Skeletal muscle tissue (tissue), 4 donors: ENCODE results near the gene ATP1A1. TPM values are rescaled to one million over a fixed set of nuclear protein-coding genes. Genes with fewer than 3 reads are reported as not detected.

Experiments used
- H3K27ac ChIP-seq: one replicate; pipeline ENCODE4 v1.7.0; 2013; ENCODE audit warnings: mild to moderate bottlenecking, low read depth, low read length, inconsistent platforms
- H3K27me3 ChIP-seq, 3 donors: one replicate each; pipeline ENCODE4 v1.7.0; 2013; ENCODE audit warnings: low read length in 3 of 3; ENCODE audit not compliant: control insufficient read depth in 3 of 3, insufficient read depth in 3 of 3
- H3K36me3 ChIP-seq, 3 donors: one replicate each; pipeline ENCODE4 v1.7.0; 2013; ENCODE audit warnings: low read length in 3 of 3; ENCODE audit not compliant: control insufficient read depth in 3 of 3, insufficient read depth in 3 of 3
- H3K4me1 ChIP-seq, 3 donors: one replicate each; pipeline ENCODE4 v1.7.0; 2013; ENCODE audit warnings: low read length in 3 of 3, mild to moderate bottlenecking in 3 of 3; ENCODE audit not compliant: control insufficient read depth in 3 of 3, insufficient read depth in 3 of 3
- H3K4me3 ChIP-seq, 3 donors: one replicate each; pipeline ENCODE4 v1.7.0; 2013; ENCODE audit warnings: low read length in 3 of 3
- H3K9ac ChIP-seq, 3 donors: one replicate each; pipeline ENCODE4 v1.7.0; 2013; ENCODE audit warnings: low read length in 3 of 3, mild to moderate bottlenecking in 3 of 3, moderate library complexity in 2 of 3, low read depth in 1 of 3
- H3K9me3 ChIP-seq, 3 donors: one replicate each; pipeline ENCODE4 v1.7.0; 2013; ENCODE audit warnings: low read length in 3 of 3; ENCODE audit not compliant: control insufficient read depth in 3 of 3
- total RNA-seq: library from RNA; depleted of rRNA; stranded (reverse); fragments of >200 nt; gene quantifications from one replicate; pipeline ENCODE4 v1.2.3, GENCODE V29; 2014
- donor health status: Osteomylitis.

ATP1A1 gene
- total RNA-seq: 74.1 TPM

- H3K9me3 ChIP-seq: no peaks in the 10 kb centered on the region
- peaks cover 43 to 48% (median 46%) of the 10 kb centered on the region in 3 donors for H3K4me1 ChIP-seq
- peak within 1 kb of the TSS; percentile 90 for H3K27ac ChIP-seq
- H3K4me3 ChIP-seq: peak within 1 kb of the TSS; percentile 79 to 88 (median 82)
- no peaks in the 10 kb centered on the region for H3K36me3 ChIP-seq
- H3K27me3 ChIP-seq: no peaks in the 10 kb centered on the region
- peak within 1 kb of the TSS; percentile 81 to 87 (median 85) for H3K9ac ChIP-seq
These were observed at the start of gene ATP1A1 for GRCh38 chr1:116372651-116373430. ATP1A1 (plus strand) TSS chr1:116373244; CDS start chr1:116373512, 268 bp downstream.

DNA sequence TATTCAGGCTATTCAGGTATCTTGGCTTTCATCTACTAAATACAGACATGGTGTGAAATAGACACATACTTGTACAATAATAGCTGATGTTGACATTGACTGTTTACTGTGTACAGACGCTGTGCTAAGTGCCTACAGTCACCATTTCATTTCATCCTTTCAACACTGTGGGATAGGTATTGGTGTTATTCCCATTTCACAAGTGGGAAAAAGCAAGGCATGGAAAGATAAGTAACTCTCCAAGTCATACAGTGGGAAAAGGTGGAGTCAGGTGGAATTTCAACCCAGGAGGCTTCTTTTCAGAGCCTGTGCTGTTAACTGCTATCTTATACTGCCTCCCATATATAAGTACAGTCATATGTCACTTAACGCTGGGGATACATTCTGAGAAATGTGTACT lies 49.6 kb upstream of the ATP1A1 start:
- H3K27ac ChIP-seq: no peak overlapping the region
- H3K27me3 ChIP-seq: no peaks in the 10 kb centered on the region
- no peak overlapping the region for H3K4me3 ChIP-seq
- peaks cover 0 to 8% (median 0%) of the 10 kb centered on the region in 3 donors for H3K4me1 ChIP-seq
- H3K9ac ChIP-seq: no peak overlapping the region
- no peaks in the 10 kb centered on the region for H3K9me3 ChIP-seq
- no peaks in the 10 kb centered on the region for H3K36me3 ChIP-seq

DNA sequence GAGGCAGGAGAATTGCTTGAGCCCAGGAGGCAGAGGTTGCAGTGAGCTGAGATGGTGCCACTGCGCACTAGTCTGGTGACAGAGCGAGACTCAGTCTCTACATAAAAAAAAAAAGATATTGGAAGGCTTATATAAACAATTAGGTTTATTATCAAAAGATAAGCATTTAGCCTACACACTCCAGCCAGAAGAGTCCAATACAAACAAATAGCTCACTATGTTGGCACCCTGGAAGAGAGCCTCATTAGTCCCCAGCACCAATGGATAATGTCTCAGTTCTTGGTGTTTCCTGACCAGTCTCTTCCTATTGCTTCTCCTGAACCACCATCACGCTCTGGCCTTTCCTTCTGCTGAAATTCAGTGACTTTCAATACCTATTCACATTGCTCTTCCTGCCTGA lies 48.6 kb upstream of the ATP1A1 start:
- no peaks in the 10 kb centered on the region for H3K36me3 ChIP-seq
- no peak overlapping the region for H3K4me3 ChIP-seq
- H3K27ac ChIP-seq: no peak overlapping the region
- no peak overlapping the region for H3K9ac ChIP-seq
- peaks cover 0 to 8% (median 0%) of the 10 kb centered on the region in 3 donors for H3K4me1 ChIP-seq
- H3K9me3 ChIP-seq: no peaks in the 10 kb centered on the region
- no peaks in the 10 kb centered on the region for H3K27me3 ChIP-seq

GRCh38 chr1:116325104-116325503 lies 47.9 kb upstream of the ATP1A1 start:
- H3K4me1 ChIP-seq: peaks cover under 1 to 8% (median 2%) of the 10 kb centered on the region in 3 donors
- no peaks in the 10 kb centered on the region for H3K36me3 ChIP-seq
- H3K9me3 ChIP-seq: no peaks in the 10 kb centered on the region
- no peak overlapping the region for H3K4me3 ChIP-seq
- H3K27me3 ChIP-seq: no peaks in the 10 kb centered on the region
- no peak overlapping the region for H3K27ac ChIP-seq
- H3K9ac ChIP-seq: no peak overlapping the region

GRCh38 chr1:116325922-116326321 lies 47.1 kb upstream of the ATP1A1 start:
- H3K9ac ChIP-seq: no peak overlapping the region
- H3K9me3 ChIP-seq: no peaks in the 10 kb centered on the region
- H3K36me3 ChIP-seq: no peaks in the 10 kb centered on the region
- peak overlapping the region; percentile 66 for H3K27ac ChIP-seq
- H3K4me3 ChIP-seq: no peak overlapping the region
- peaks cover 5 to 7% (median 6%) of the 10 kb centered on the region in 3 donors for H3K4me1 ChIP-seq
- no peaks in the 10 kb centered on the region for H3K27me3 ChIP-seq

DNA sequence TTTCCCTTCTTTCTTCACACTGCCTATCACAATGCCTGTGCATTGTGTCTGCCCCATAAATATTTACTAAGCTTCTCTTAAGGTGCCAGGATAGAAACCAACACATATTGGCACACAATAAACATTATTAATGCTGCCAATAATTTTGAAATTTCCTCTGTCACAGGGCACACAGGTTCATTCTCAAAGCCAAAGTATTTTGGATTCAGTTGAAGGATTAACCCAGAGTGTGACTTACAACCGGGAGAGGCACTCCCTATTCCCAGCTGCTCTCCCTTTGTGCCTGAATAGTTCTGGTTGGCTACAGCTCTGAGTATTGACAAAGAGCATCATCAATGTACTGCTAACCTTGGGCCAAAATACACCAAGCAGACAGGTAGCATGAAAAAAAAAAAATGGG lies 46.6 kb upstream of the ATP1A1 start:
- peaks cover 4 to 7% (median 6%) of the 10 kb centered on the region in 3 donors for H3K4me1 ChIP-seq

GRCh38 chr1:116328671-116329070 lies 44.4 kb upstream of the ATP1A1 start:
- Histone ChIP-seq H3K9me3 (no peaks in the 10 kb centered on the region), H3K27ac (no peak overlapping the region), H3K9ac (no peak overlapping the region), H3K36me3 (no peaks in the 10 kb centered on the region), H3K4me1 (peaks cover 4 to 7% (median 6%) of the 10 kb centered on the region in 3 donors), H3K27me3 (no peaks in the 10 kb centered on the region), H3K4me3 (no peak overlapping the region)

More for the DNA sequence above, 46.6 kb upstream of the ATP1A1 start:
- Histone ChIP-seq H3K4me3 (no peak overlapping the region), H3K27me3 (no peaks in the 10 kb centered on the region), H3K36me3 (no peaks in the 10 kb centered on the region), H3K9me3 (no peaks in the 10 kb centered on the region), H3K9ac (no peak overlapping the region), H3K27ac (peak overlapping the region; percentile 66)

- no peaks in the 10 kb centered on the region for H3K36me3 ChIP-seq
- H3K4me3 ChIP-seq: no peak overlapping the region
- peaks cover 4 to 7% (median 6%) of the 10 kb centered on the region in 3 donors for H3K4me1 ChIP-seq
- no peaks in the 10 kb centered on the region for H3K27me3 ChIP-seq
- peak overlapping the region in 1 of 3 donors; percentile 18 for H3K9ac ChIP-seq
- no peaks in the 10 kb centered on the region for H3K9me3 ChIP-seq
- H3K27ac ChIP-seq: no peak overlapping the region
These were observed 43.3 kb upstream of the ATP1A1 start for GRCh38 chr1:116329524-116330341.

GRCh38 chr1:116330342-116330652 lies 42.7 kb upstream of the ATP1A1 start:
- H3K9me3 ChIP-seq: no peaks in the 10 kb centered on the region
- H3K4me1 ChIP-seq: peaks cover 4 to 7% (median 6%) of the 10 kb centered on the region in 3 donors
- H3K27me3 ChIP-seq: no peaks in the 10 kb centered on the region
- H3K4me3 ChIP-seq: no peak overlapping the region
- H3K36me3 ChIP-seq: no peaks in the 10 kb centered on the region
- no peak overlapping the region for H3K27ac ChIP-seq
- peak overlapping the region in 1 of 3 donors; percentile 18 for H3K9ac ChIP-seq

GRCh38 chr1:116330846-116331245 lies 42.2 kb upstream of the ATP1A1 start:
- Histone ChIP-seq H3K9ac (no peak overlapping the region), H3K4me1 (peaks cover 4 to 7% (median 6%) of the 10 kb centered on the region in 3 donors), H3K27me3 (no peaks in the 10 kb centered on the region), H3K27ac (no peak overlapping the region), H3K9me3 (no peaks in the 10 kb centered on the region), H3K36me3 (no peaks in the 10 kb centered on the region), H3K4me3 (no peak overlapping the region)
